ENCODE data around the gene FEV. TPM values are rescaled to one million over a fixed set of nuclear protein-coding genes. Genes with fewer than 3 reads are reported as not detected.
A peak's percentile ranks its signal among the peaks of the same experiment; 100 is the strongest.

The FEV gene
- total RNA-seq, 1 donor from 2014 or later: not detected

GRCh38 chr2:219022616-219023015 is 37.6 kb upstream of the FEV start:
- Mint-ChIP-seq H3K27ac (no peak overlapping the region), H3K4me1 (no peaks in the 10 kb centered on the region), H3K27me3 (no peaks in the 10 kb centered on the region), H3K36me3 (ENCODE audit: low read depth) (no peaks in the 10 kb centered on the region), H3K9me3 (no peaks in the 10 kb centered on the region), H3K4me3 (no peak overlapping the region)
- intact Hi-C loops (cut with micrococcal nuclease): no loop called here
- DNase-seq: no peak

- no peaks in the 10 kb centered on the region for H3K36me3 Mint-ChIP-seq (ENCODE audit: low read depth)
- H3K27ac Mint-ChIP-seq: no peak overlapping the region
- no peak overlapping the region for H3K4me3 Mint-ChIP-seq
- H3K9me3 Mint-ChIP-seq: no peaks in the 10 kb centered on the region
- intact Hi-C loops (cut with micrococcal nuclease): no loop called here
- H3K27me3 Mint-ChIP-seq: no peaks in the 10 kb centered on the region
- no peaks in the 10 kb centered on the region for H3K4me1 Mint-ChIP-seq
- DNase-seq: no peak
These were observed 37.1 kb upstream of the FEV start for GRCh38 chr2:219022041-219022440.

DNA sequence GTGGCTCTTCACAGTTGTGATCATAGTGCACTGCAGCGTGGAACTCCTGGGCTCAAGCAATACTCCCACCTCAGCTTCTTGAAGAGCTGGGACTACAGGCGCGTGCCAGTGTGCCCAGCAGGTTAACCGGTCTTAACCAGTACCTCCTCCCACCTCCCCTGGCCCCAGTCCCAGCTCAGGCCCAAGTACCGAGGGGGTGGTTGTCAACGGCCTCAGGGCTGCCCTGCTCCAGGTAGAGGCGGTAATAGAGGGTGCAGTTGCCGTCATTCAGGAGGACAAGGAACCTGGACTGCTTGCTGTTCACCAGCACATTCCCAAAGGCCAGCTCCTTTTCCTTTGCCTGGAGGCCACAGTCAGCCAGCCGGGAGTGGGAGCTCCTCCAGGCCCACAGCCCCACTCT is 36.6 kb upstream of the FEV start:
- H3K36me3 Mint-ChIP-seq (ENCODE audit: low read depth): no peaks in the 10 kb centered on the region
- DNase-seq: no peak
- no peak overlapping the region for H3K27ac Mint-ChIP-seq
- H3K4me1 Mint-ChIP-seq: no peaks in the 10 kb centered on the region
- H3K27me3 Mint-ChIP-seq: no peaks in the 10 kb centered on the region
- H3K9me3 Mint-ChIP-seq: no peaks in the 10 kb centered on the region
- intact Hi-C loops (cut with micrococcal nuclease): no loop called here
- no peak overlapping the region for H3K4me3 Mint-ChIP-seq

DNA sequence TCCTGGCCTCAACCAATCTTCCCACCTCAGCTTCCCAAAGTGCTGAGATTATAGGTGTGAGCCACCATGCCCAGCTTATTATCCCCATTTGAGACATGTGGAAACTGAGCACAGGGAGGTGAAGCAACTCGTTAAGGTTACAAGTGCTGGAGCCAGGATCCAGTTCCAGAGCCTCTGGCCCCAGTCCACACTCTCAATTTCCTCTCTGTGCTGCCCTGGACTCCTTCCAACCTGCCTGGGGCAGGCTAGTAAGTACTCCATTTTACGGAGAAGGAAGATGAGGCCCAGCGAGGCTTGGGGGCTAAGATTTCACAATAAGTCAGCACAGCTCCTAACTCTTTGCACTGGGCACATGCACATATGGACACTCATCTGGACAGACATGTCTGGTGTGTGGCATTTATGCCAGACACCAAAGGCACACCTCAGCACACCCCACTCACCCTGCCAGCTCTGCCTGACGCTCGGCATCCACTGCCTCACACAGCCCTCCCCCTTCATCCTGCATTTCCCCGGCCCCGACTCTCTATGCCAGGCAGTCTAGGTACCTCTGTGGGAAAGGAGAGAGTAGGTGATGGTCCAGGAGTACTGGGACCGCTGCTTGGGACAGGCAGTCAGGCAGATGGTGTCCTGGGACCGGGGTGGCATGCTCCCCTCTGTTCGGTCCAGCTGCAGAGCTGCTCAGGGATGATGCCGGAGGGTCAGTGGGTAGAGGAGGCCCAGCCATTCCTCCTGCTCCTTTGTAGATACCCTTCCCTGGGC is 35.8 kb upstream of the FEV start:
- DNase-seq: no peak
- Mint-ChIP-seq H3K9me3 (no peaks in the 10 kb centered on the region), H3K4me3 (no peak overlapping the region), H3K36me3 (ENCODE audit: low read depth) (no peaks in the 10 kb centered on the region), H3K27me3 (no peaks in the 10 kb centered on the region), H3K27ac (no peak overlapping the region), H3K4me1 (no peaks in the 10 kb centered on the region)
- intact Hi-C loops (cut with micrococcal nuclease): no loop called here

GRCh38 chr2:219019436-219019835 is 34.5 kb upstream of the FEV start:
- H3K4me1 Mint-ChIP-seq: no peaks in the 10 kb centered on the region
- no peaks in the 10 kb centered on the region for H3K36me3 Mint-ChIP-seq (ENCODE audit: low read depth)
- H3K4me3 Mint-ChIP-seq: no peak overlapping the region
- H3K27me3 Mint-ChIP-seq: no peaks in the 10 kb centered on the region
- no peak for DNase-seq
- no peaks in the 10 kb centered on the region for H3K9me3 Mint-ChIP-seq
- H3K27ac Mint-ChIP-seq: no peak overlapping the region
- intact Hi-C loops (cut with micrococcal nuclease): no loop called here

DNA sequence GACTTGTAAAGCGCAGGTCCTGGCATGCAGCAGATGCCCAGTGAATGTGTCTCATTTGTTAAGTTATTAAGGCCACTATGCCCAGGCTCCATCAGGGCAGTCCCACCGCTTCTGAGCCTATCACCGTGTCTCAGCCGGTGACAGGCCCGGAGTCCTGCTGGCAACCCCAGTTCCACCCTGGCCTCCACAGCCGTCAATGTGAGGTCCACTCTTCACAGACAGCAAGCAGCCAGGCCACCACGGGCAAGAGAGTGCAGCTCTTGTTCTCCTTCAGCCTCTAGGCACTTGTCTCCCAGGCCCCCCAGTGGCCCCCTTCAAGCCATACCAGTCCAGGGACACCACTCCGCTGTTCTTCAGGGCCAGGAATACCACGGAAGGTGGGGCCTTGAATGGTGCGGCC is 33.7 kb upstream of the FEV start:
- H3K9me3 Mint-ChIP-seq: no peaks in the 10 kb centered on the region
- H3K36me3 Mint-ChIP-seq (ENCODE audit: low read depth): no peaks in the 10 kb centered on the region
- no peaks in the 10 kb centered on the region for H3K27me3 Mint-ChIP-seq
- DNase-seq: no peak
- H3K27ac Mint-ChIP-seq: no peak overlapping the region
- intact Hi-C loops (cut with micrococcal nuclease): no loop called here
- H3K4me3 Mint-ChIP-seq: no peak overlapping the region
- no peaks in the 10 kb centered on the region for H3K4me1 Mint-ChIP-seq

GRCh38 chr2:219018286-219018685 is 33.3 kb upstream of the FEV start:
- Mint-ChIP-seq H3K4me1 (no peaks in the 10 kb centered on the region), H3K9me3 (no peaks in the 10 kb centered on the region), H3K27ac (no peak overlapping the region), H3K27me3 (no peaks in the 10 kb centered on the region), H3K4me3 (no peak overlapping the region), H3K36me3 (ENCODE audit: low read depth) (no peaks in the 10 kb centered on the region)
- DNase-seq: no peak
- intact Hi-C loops (cut with micrococcal nuclease): no loop called here

GRCh38 chr2:219017201-219017931 is 32.4 kb upstream of the FEV start:
- no peaks in the 10 kb centered on the region for H3K4me1 Mint-ChIP-seq
- intact Hi-C loops (cut with micrococcal nuclease): no loop called here

GRCh38 chr2:219016721-219017120 is 31.7 kb upstream of the FEV start:
- Mint-ChIP-seq H3K27ac (no peak overlapping the region), H3K4me1 (no peaks in the 10 kb centered on the region), H3K9me3 (no peaks in the 10 kb centered on the region), H3K36me3 (ENCODE audit: low read depth) (no peaks in the 10 kb centered on the region), H3K27me3 (no peaks in the 10 kb centered on the region), H3K4me3 (no peak overlapping the region)
- no peak for DNase-seq
- intact Hi-C loops (cut with micrococcal nuclease): no loop called here

More at GRCh38 chr2:219017201-219017931, 32.4 kb upstream of the FEV start:
- no peak for DNase-seq
- Mint-ChIP-seq H3K4me3 (no peak overlapping the region), H3K36me3 (ENCODE audit: low read depth) (no peaks in the 10 kb centered on the region), H3K27me3 (no peaks in the 10 kb centered on the region), H3K9me3 (no peaks in the 10 kb centered on the region), H3K27ac (no peak overlapping the region)

DNA sequence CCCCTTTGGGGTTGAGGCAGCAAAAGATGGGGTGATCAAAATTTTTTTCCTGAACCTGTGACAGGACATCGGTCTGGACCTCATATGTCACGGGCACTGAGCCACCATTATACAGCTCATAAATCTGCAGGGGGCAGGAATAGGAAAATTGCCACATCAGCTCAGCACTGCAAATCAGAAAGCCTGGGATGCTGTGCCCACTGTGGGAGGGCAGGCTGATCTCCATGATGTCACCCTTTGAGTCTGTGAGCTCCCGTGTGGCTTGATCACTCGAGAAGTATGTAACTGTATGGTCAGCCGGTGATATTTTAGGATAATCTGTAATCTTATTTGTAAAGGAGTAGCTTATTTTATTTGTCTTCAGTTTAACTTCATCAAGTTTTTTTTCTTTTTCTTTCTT is 25.9 kb upstream of the FEV start:
- intact Hi-C loops (cut with micrococcal nuclease): no loop called here
- no peak for DNase-seq
- Mint-ChIP-seq H3K4me1 (no peaks in the 10 kb centered on the region), H3K27ac (no peak overlapping the region), H3K9me3 (no peaks in the 10 kb centered on the region), H3K4me3 (no peak overlapping the region), H3K27me3 (peaks cover 8% of the 10 kb centered on the region), H3K36me3 (ENCODE audit: low read depth) (no peaks in the 10 kb centered on the region)

DNA sequence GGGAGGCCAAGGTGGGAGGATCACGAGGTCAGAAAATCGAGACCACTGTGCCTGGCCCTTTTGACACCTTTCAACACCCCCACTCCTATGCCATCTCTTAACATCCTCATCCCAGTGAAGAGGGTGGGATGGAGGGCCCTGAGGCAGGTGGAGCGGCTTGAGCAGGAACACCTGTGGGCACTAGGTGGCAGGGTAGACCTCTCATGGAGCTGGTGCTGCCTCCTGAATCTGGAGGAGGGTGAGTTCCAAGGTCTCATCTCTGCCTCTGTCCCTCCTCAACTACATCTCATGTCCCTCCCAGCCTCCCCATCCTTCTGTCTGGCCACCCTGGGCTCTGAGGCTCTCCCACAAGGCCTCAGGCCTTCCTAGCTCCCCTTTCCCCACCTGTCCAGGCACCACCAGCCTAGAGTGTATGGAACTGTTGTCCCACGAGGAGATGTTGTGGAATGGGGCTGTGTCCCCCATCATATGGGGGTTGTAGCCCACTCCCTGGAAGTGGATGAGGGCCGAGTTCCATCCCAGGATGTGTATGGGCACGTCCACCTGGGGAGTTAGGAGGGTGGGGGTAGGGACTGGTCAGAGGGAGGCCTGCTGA is 25.3 kb upstream of the FEV start:
- H3K36me3 Mint-ChIP-seq (ENCODE audit: low read depth): no peaks in the 10 kb centered on the region
- no peaks in the 10 kb centered on the region for H3K9me3 Mint-ChIP-seq
- DNase-seq: peak; percentile 67
- no peak overlapping the region for H3K4me3 Mint-ChIP-seq
- peaks cover 14% of the 10 kb centered on the region for H3K27me3 Mint-ChIP-seq
- no peaks in the 10 kb centered on the region for H3K4me1 Mint-ChIP-seq
- H3K27ac Mint-ChIP-seq: no peak overlapping the region
- intact Hi-C loops (cut with micrococcal nuclease): no loop called here

DNA sequence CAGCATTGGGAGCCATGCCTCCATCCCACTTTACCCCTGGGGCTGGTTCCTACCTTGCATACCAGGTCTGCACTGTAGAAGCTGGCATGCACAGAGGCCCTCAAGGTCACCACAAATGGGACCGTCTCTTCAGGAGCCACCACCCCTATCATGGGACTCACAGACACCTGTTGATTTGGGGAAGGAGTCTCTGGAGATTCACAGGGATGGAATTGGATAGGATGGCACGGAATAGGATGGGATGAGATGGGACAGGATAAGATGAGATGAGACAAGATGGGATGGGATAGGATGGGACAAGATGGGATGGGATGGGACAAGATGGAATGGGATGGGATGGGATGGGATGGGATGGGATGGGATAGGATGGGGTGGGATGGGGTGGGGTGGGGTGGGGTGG is 24.3 kb upstream of the FEV start:
- DNase-seq: no peak
- H3K27me3 Mint-ChIP-seq: peaks cover 22% of the 10 kb centered on the region
- H3K4me3 Mint-ChIP-seq: no peak overlapping the region
- no peaks in the 10 kb centered on the region for H3K9me3 Mint-ChIP-seq
- H3K4me1 Mint-ChIP-seq: no peaks in the 10 kb centered on the region
- no peak overlapping the region for H3K27ac Mint-ChIP-seq
- intact Hi-C loops (cut with micrococcal nuclease): no loop called here
- no peaks in the 10 kb centered on the region for H3K36me3 Mint-ChIP-seq (ENCODE audit: low read depth)

GRCh38 chr2:219003979-219004378 is 19.0 kb upstream of the FEV start:
- Mint-ChIP-seq H3K36me3 (ENCODE audit: low read depth) (no peaks in the 10 kb centered on the region), H3K4me1 (peaks cover 2% of the 10 kb centered on the region), H3K27me3 (peaks cover 63% of the 10 kb centered on the region), H3K27ac (no peak overlapping the region), H3K9me3 (no peaks in the 10 kb centered on the region), H3K4me3 (no peak overlapping the region)
- intact Hi-C loops (cut with micrococcal nuclease): loop anchor here (2.0 kb wide), 1 partner anchor 23 kb away; no protein-coding TSS in a partner anchor
- DNase-seq: no peak

DNA sequence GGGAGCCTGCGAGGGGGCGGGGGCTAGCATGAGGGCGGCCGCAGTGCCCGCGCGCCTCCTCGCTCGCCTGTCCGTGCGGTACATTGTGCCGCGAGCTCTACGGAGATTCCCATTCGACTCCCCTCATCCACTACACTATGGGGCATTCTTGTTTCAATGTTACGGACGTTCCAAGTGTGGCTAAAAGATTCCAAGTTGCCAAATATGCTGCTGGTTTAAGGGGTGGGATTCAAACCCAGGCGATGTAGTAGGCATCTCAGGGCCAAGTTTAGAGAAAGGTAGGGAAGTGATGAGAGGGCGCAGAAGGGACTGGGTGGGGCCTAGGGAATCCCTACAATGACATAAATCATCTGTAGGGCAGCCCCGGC is 18.3 kb upstream of the FEV start:
- DNase-seq: no peak
- Mint-ChIP-seq H3K4me1 (peaks cover 2% of the 10 kb centered on the region), H3K27me3 (peaks cover 68% of the 10 kb centered on the region), H3K9me3 (no peaks in the 10 kb centered on the region), H3K27ac (no peak overlapping the region), H3K36me3 (ENCODE audit: low read depth) (no peaks in the 10 kb centered on the region), H3K4me3 (no peak overlapping the region)
- intact Hi-C loops (cut with micrococcal nuclease): loop anchor here (2.0 kb wide), 1 partner anchor 22 kb away; no protein-coding TSS in a partner anchor
